Neural crest cell (in vitro differentiated cells): Measurements from ENCODE around the gene NOSIP. TPM values are rescaled to one million over a fixed set of nuclear protein-coding genes. Genes with fewer than 3 reads are reported as not detected.

Experiments
- DNase-seq: peaks from one replicate; pipeline ENCODE4 v3.0.0; 2021; ENCODE audit warnings: low read depth, mixed read lengths, low spot score
- H3K27ac Mint-ChIP-seq: one replicate; pipeline ENCODE4 v1.8.0; 2021; ENCODE audit warnings: mild to moderate bottlenecking, mixed read lengths; ENCODE audit not compliant: unreplicated experiment
- H3K27me3 Mint-ChIP-seq: 2 replicates; pipeline ENCODE4 v1.8.0; 2021; ENCODE audit warnings: low read depth, mild to moderate bottlenecking, mixed read lengths
- H3K36me3 Mint-ChIP-seq: 2 replicates; pipeline ENCODE4 v1.8.0; 2021; ENCODE audit warnings: low read depth, mild to moderate bottlenecking, mixed read lengths
- H3K4me1 Mint-ChIP-seq: 2 replicates; pipeline ENCODE4 v1.8.0; 2021; ENCODE audit warnings: mixed read lengths
- H3K4me3 Mint-ChIP-seq: one replicate; pipeline ENCODE4 v1.8.0; 2021; ENCODE audit warnings: mild to moderate bottlenecking, mixed read lengths
- H3K9me3 Mint-ChIP-seq: 2 replicates; pipeline ENCODE4 v1.8.0; 2021; ENCODE audit warnings: mixed read lengths
- total RNA-seq: library from RNA; stranded (reverse); gene quantifications from 2 replicates; pipeline ENCODE4 v1.2.1, GENCODE V29; 2021
- TF ChIP-seq, protein P1 (sequence below): fragments of 200-600 bp; sonication (generic); conservative IDR thresholded peaks from 2 replicates; pipeline ENCODE4 v1.5.0; 2021; ENCODE audit warnings: antibody characterized with exemption, mild to moderate bottlenecking

The NOSIP gene
- total RNA-seq, 1 donor from 2014 or later, result 74.1 TPM

DNA sequence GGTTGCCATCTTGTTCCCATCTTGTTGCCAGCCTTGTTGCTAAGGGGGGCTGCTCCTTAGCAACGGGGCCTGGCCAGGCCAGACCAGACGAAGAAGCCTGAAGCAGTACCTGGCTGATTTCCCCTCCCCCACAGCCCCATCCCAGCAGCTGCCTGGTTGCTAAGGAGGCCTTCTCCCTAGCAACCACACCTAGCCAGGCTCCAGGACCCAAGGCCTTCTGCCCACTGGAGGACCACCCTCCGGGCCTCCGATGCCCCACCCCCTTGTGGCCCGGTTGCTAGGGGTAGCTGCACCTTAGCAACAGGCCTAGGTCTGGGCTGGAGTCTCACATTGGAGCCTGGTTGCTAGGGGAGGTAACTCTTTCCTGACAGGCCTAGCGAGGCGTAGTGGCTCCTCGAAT lies 4.7 kb upstream of the NOSIP start:
- no peaks in the 10 kb centered on the region for H3K36me3 Mint-ChIP-seq
- H3K27me3 Mint-ChIP-seq, result peaks cover 3% of the 10 kb centered on the region
- peak; percentile 32 for DNase-seq
- no peak overlapping the region for H3K27ac Mint-ChIP-seq
- no peaks in the 10 kb centered on the region for H3K9me3 Mint-ChIP-seq
- TF ChIP-seq, protein P1, sequence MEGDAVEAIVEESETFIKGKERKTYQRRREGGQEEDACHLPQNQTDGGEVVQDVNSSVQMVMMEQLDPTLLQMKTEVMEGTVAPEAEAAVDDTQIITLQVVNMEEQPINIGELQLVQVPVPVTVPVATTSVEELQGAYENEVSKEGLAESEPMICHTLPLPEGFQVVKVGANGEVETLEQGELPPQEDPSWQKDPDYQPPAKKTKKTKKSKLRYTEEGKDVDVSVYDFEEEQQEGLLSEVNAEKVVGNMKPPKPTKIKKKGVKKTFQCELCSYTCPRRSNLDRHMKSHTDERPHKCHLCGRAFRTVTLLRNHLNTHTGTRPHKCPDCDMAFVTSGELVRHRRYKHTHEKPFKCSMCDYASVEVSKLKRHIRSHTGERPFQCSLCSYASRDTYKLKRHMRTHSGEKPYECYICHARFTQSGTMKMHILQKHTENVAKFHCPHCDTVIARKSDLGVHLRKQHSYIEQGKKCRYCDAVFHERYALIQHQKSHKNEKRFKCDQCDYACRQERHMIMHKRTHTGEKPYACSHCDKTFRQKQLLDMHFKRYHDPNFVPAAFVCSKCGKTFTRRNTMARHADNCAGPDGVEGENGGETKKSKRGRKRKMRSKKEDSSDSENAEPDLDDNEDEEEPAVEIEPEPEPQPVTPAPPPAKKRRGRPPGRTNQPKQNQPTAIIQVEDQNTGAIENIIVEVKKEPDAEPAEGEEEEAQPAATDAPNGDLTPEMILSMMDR, result no peak
- peaks cover 9% of the 10 kb centered on the region for H3K4me1 Mint-ChIP-seq
- peak overlapping the region; percentile 51 for H3K4me3 Mint-ChIP-seq

DNA sequence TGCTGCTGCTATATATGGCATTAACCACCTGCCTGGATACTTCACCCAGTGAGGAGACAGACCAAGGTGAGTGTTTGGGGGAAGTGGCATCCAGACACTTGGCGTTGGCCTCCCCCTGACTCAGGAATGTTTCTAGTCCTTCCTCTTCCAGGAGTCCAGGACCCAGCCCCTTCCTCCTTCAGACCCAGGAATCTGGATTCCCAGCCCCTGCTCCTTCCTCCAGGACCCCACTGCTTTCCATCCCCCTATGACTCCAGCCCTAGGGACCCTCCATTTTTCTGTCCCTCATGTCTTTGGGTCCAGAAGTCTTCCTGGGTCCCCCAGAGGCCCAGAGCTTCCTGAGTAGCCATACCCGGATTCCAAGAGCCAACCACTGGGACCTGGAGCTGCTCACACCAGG lies 2.9 kb upstream of the NOSIP start:
- H3K9me3 Mint-ChIP-seq, result no peaks in the 10 kb centered on the region
- no peak overlapping the region for H3K4me3 Mint-ChIP-seq
- no peaks in the 10 kb centered on the region for H3K27me3 Mint-ChIP-seq
- H3K27ac Mint-ChIP-seq, result no peak overlapping the region
- TF ChIP-seq, protein P1, result no peak
- no peaks in the 10 kb centered on the region for H3K36me3 Mint-ChIP-seq
- peaks cover 20% of the 10 kb centered on the region for H3K4me1 Mint-ChIP-seq
- no peak for DNase-seq

DNA sequence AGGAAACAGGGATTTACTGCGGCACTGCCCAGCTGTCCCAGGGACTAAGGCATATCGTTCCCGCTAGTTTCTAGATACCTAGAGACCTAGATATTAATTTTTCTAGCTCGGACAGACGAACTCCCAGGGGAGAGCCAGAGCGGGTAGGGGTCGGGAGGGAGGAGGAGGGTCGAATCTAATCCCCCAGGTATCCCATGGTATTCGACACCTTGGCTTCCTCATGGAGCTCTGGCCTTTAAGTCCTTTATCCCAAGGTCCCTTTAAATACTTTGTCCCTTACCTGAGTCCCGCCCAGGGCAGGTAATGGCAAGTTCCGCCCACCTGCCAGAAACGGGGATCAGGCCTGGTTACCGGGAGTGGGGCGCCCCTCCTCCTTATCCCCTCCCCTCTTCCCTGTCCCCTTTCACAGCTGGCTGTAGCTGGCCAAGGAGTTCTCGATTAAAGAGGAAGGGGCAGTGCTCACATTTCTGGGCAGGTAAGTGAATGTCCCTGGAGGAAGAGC lies 702 bp upstream of the NOSIP start, which contains the start of gene PRRG2:
TSS of gene PRRG2 (plus strand) at position 310 of the 502 bp plus-strand sequence. CDS start 1,904 bp downstream, outside the sequence.
- no peaks in the 10 kb centered on the region for H3K9me3 Mint-ChIP-seq

DNA sequence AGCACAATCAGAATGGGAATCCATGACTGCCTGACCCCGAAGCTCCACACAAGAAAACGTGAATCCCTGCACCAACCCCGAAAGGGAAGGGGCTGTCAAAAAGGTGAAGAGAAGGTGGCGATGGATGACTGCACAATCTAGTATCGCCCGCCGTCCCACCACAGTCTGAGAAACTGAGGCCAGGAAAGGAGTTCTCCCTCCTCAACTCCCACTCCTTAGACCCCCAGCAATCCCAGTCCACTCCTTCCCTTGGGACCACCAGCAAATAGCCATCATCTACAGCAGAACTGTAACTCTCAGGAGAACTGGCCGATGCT lies 451 bp downstream of the NOSIP start:
- DNase-seq, result no peak
- TF ChIP-seq, protein P1, result no peak
- H3K4me3 Mint-ChIP-seq, result peak overlapping the region; percentile 93
- no peaks in the 10 kb centered on the region for H3K36me3 Mint-ChIP-seq
- no peaks in the 10 kb centered on the region for H3K9me3 Mint-ChIP-seq
- H3K4me1 Mint-ChIP-seq, result peaks cover 20% of the 10 kb centered on the region
- H3K27ac Mint-ChIP-seq, result peak overlapping the region; percentile 89
- H3K27me3 Mint-ChIP-seq, result no peaks in the 10 kb centered on the region

More for the DNA sequence above, 702 bp upstream of the NOSIP start, which contains the start of gene PRRG2:
- Mint-ChIP-seq H3K4me1 (peaks cover 20% of the 10 kb centered on the region), H3K27me3 (no peaks in the 10 kb centered on the region), H3K27ac (peak within 1 kb of the TSS; percentile 89), H3K4me3 (peak within 1 kb of the TSS; percentile 93), H3K36me3 (no peaks in the 10 kb centered on the region)
- TF ChIP-seq, protein P1, result no peak
- DNase-seq, result no peak

DNA sequence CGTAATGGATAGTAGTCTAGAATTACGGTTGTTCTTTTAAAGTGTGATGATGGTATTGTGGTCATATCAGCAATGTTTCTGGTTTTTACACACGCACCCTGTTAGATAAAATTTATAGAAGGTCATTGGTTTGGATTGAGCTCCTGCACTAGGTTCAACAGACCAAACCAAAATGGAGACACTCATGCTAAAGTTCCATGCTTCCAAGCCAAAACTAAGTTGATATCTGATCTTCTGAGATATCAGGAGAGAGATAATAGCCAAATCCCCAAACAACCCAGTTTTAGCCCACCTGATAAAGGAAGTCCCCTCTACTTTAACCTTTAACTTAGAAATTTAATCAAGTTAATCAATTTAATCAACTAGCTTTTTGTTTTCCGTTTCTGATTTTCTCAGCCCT lies 1.2 kb downstream of the NOSIP start:
- H3K4me3 Mint-ChIP-seq, result peak overlapping the region; percentile 93
- no peaks in the 10 kb centered on the region for H3K27me3 Mint-ChIP-seq
- no peak overlapping the region for H3K27ac Mint-ChIP-seq
- H3K9me3 Mint-ChIP-seq, result no peaks in the 10 kb centered on the region
- peaks cover 20% of the 10 kb centered on the region for H3K4me1 Mint-ChIP-seq
- DNase-seq, result no peak
- no peaks in the 10 kb centered on the region for H3K36me3 Mint-ChIP-seq
- TF ChIP-seq, protein P1, result no peak
